Measurements from ENCODE around the gene CTSE. TPM values are rescaled to one million over a fixed set of nuclear protein-coding genes. Genes with fewer than 3 reads are reported as not detected.

CTSE gene
- total and polyA plus RNA-seq, 9 of the 15 experiments (the other 6 are each of a cell fraction or from before 2014, with no cell fraction given), result 0.04 to 0.18 (median 0.09) TPM; not detected in 4

DNA sequence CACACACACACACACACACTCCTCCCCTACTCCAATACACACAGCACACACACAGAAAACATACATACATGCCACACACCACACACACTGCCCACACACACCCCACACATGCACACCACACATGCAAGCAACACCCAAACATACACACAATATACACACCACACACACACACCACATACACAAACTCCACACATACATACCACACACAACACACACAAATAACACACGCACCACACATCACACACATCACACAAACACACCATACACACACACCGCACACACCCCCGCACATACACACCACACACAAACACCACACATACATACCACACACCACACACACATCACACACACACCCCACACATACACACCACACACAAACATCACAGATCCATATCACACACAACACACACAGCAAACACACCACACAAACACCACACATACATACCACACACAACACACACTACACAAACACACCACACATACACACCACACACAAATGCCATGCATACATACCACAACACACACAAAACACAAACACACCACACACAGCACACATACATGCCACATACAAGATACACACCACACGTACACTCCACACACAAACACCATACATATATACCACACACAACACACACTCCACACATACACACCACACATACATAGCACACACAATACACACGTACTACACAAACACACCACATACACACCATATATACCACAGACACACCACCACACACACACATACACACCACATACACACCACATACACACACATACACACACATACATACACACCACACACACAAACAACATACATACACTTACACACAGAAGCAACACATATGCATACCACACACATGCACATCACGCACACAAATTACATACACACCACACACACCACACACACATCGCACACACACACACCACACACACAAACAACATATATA is 19.6 kb downstream of the CTSE start:
- Histone ChIP-seq H2AFZ (ENCODE audit: low read depth, low read length) (no peak overlapping the region), H3K4me3 (no peak overlapping the region), H4K20me1 (replicated peaks; ENCODE audit: control insufficient read depth, insufficient read depth, low read length) (no peaks in the 10 kb centered on the region; the same call in 1 of the 2 replicates), H3K4me2 (ENCODE audit: insufficient read depth, low read length) (no peak overlapping the region; the same call in 1 of the 2 replicates), H3K9me3 (replicated peaks; ENCODE audit: control insufficient read depth, insufficient read depth, low read depth, low read length) (no peaks in the 10 kb centered on the region), H3K27ac (ENCODE audit: extremely low read depth, low read depth, low read length) (no peak overlapping the region; the same call in 2 of the 3 replicates), H3K27me3 (ENCODE audit: control insufficient read depth in 2 of 2, insufficient read depth in 2 of 2, low read length in 2 of 2) (peaks cover 17 to 58% of the 10 kb centered on the region in 2 experiments; a peak in 4 of 5 replicates), H3K36me3 (ENCODE audit: control insufficient read depth, insufficient read depth, low read length) (no peaks in the 10 kb centered on the region), H3K4me1 (replicated peaks in 1 of 2; ENCODE audit: control insufficient read depth in 2 of 2, insufficient read depth in 2 of 2, low read length in 2 of 2) (peaks cover 8 to 16% of the 10 kb centered on the region in 2 experiments), H3K79me2 (ENCODE audit: control insufficient read depth, insufficient read depth, low read length) (no peaks in the 10 kb centered on the region), H3K9me1 (ENCODE audit: control insufficient read depth, insufficient read depth, low read length) (no peaks in the 10 kb centered on the region), H3K9ac (ENCODE audit: insufficient read depth in 1 of 2, low read depth in 2 of 2, low read length in 2 of 2) (no peak overlapping the region)
- intact Hi-C loops (cut with micrococcal nuclease), result no loop called here
- WGBS (ENCODE audit: insufficient coverage, low coverage, missing lambda C conversion rate), result 31% methylated on average over 7 of the region's 7 CpGs
- BruUV-seq (replicated peaks), result no TSS peak
- in situ Hi-C loops (cut with MboI), result no loop called here
- ATAC-seq (no peak), DNase-seq (ENCODE audit: extremely low read depth in 1 of 4, low spot score in 3 of 4) (no peak), FAIRE-seq (no peak)
- ChIA-PET CTCF (ENCODE audit: low intra/inter-chr PET ratio) (no interaction called here), POLR2A (no interaction called here)
- TF ChIP-seq, protein P1, sequence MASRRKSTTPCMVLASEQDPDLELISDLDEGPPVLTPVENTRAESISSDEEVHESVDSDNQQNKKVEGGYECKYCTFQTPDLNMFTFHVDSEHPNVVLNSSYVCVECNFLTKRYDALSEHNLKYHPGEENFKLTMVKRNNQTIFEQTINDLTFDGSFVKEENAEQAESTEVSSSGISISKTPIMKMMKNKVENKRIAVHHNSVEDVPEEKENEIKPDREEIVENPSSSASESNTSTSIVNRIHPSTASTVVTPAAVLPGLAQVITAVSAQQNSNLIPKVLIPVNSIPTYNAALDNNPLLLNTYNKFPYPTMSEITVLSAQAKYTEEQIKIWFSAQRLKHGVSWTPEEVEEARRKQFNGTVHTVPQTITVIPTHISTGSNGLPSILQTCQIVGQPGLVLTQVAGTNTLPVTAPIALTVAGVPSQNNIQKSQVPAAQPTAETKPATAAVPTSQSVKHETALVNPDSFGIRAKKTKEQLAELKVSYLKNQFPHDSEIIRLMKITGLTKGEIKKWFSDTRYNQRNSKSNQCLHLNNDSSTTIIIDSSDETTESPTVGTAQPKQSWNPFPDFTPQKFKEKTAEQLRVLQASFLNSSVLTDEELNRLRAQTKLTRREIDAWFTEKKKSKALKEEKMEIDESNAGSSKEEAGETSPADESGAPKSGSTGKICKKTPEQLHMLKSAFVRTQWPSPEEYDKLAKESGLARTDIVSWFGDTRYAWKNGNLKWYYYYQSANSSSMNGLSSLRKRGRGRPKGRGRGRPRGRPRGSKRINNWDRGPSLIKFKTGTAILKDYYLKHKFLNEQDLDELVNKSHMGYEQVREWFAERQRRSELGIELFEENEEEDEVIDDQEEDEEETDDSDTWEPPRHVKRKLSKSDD (conservative IDR thresholded peaks at IDR 0.05; ENCODE audit: low read length), result no peak
- peak; percentile 9; the same call in 1 of the 2 replicates for TF ChIP-seq MYBL2 (IDR thresholded peaks at IDR 0.05; ENCODE audit: low read depth)
- TF ChIP-seq MYBL2 (CRISPR knock-in tag; IDR thresholded peaks at IDR 0.05; ENCODE audit: borderline replicate concordance), result no peak
- no peak for TF ChIP-seq BRF1 (IDR thresholded peaks at IDR 0.05; ENCODE audit: borderline replicate concordance, extremely low read depth, insufficient read length)
- TF ChIP-seq CXXC5 (CRISPR knock-in tag; IDR thresholded peaks at IDR 0.05), result no peak
- no peak for TF ChIP-seq KLF10 (CRISPR knock-in tag; IDR thresholded peaks at IDR 0.05)
- TF ChIP-seq ARID4B (CRISPR knock-in tag; IDR thresholded peaks at IDR 0.05), result peak; percentile 74; the same call in 1 of the 2 replicates
- TF ChIP-seq CREBBP (IDR thresholded peaks at IDR 0.05; ENCODE audit: low read depth, low read length), result peak; percentile 82
- no peak for TF ChIP-seq PTRF (tag; IDR thresholded peaks at IDR 0.05)
- no peak for TF ChIP-seq ZNF507 (tag; conservative IDR thresholded peaks at IDR 0.05)
- TF ChIP-seq DIDO1 (tag; IDR thresholded peaks at IDR 0.05; ENCODE audit: low read depth), result 0 out of 2 replicates have a peak, but pooled peaks have one; percentile 54
- TF ChIP-seq CBFB (CRISPR knock-in tag; IDR thresholded peaks at IDR 0.05), result 0 out of 2 replicates have a peak, but pooled peaks have one; percentile 42
- no peak for TF ChIP-seq SRSF1 (IDR thresholded peaks at IDR 0.05; ENCODE audit: low read depth, low read length)
- peak; percentile 48 for TF ChIP-seq CHD4 (IDR thresholded peaks at IDR 0.05; ENCODE audit: insufficient read depth, insufficient replicate concordance, low read depth, low read length, poor library complexity, severe bottlenecking)
